Subcutaneous adipose tissue (tissue), 4 donors: ENCODE data around the gene PSMD4. TPM values are rescaled to one million over a fixed set of nuclear protein-coding genes. Genes with fewer than 3 reads are reported as not detected.

Experiments
- CTCF ChIP-seq: fragments of 450-650 bp; IDR thresholded peaks from one replicate; pipeline ENCODE4 v1.5.1; 2016; ENCODE audit warnings: low read depth, mild to moderate bottlenecking, control low read depth, antibody characterized with exemption, moderate library complexity
- small RNA-seq: library from RNA; depleted of rRNA; stranded (forward); fragments of <200 nt; gene quantifications from one replicate; pipeline ENCODE3, GENCODE V24; 2016
- total RNA-seq, 4 donors: library from RNA; depleted of rRNA; stranded (reverse); fragments of >200 nt; gene quantifications; one replicate each; pipeline ENCODE4 v1.1.0, GENCODE V29; 2016

PSMD4 gene
- total RNA-seq, 4 donors from 2014 or later = 113 to 200 (median 160) TPM

- no peak for TF ChIP-seq CTCF
Measured at GRCh38 chr1:151313501-151313900, 59.0 kb downstream of the PSMD4 start.

- TF ChIP-seq CTCF = no peak
Measured at GRCh38 chr1:151314137-151314875, 59.8 kb downstream of the PSMD4 start.

- TF ChIP-seq CTCF = no peak
Measured at GRCh38 chr1:151315565-151316235, 61.2 kb downstream of the PSMD4 start.

Small RNA genes within 50 kb of the gene (small RNA-seq; reads per million reads assigned to genes)
- gene RN7SL444P = not detected

Other genes with a start within 250 kb of the PSMD4 start
- gene MINDY1, start 247.8 kb upstream of the PSMD4 start, total RNA-seq = 10 to 100 TPM in 3 of 4 donors, 1 to 10 TPM in 1; 8.5 to 31.4 (median 30.7) TPM
- gene PRUNE1, start 246.3 kb upstream of the PSMD4 start, total RNA-seq = 10 to 100 TPM; 16.5 to 29.5 (median 17.8) TPM
- under 1 TPM in 3 of 4 donors, not detected in 1; 0.16 to 0.88 (median 0.34) TPM for gene BNIPL, start 218.1 kb upstream of the PSMD4 start, total RNA-seq
- 1 to 10 TPM; 4.4 to 7.9 (median 5.5) TPM for gene C1orf56, start 207.0 kb upstream of the PSMD4 start, total RNA-seq
- gene CDC42SE1, start 195.1 kb upstream of the PSMD4 start, total RNA-seq = 10 to 100 TPM; 44.5 to 55.4 (median 47.7) TPM
- 1 to 10 TPM in 1 of 4 donors, under 1 TPM in 3; 0.19 to 1.5 (median 0.45) TPM for gene MLLT11, start 194.3 kb upstream of the PSMD4 start, total RNA-seq
- gene GABPB2, start 184.0 kb upstream of the PSMD4 start, total RNA-seq = 10 to 100 TPM; 16.5 to 23.5 (median 20.6) TPM
- gene SEMA6C, start 108.1 kb upstream of the PSMD4 start, total RNA-seq = 10 to 100 TPM in 1 of 4 donors, 1 to 10 TPM in 3; 4.0 to 19.2 (median 5.3) TPM
- gene TNFAIP8L2, start 98.1 kb upstream of the PSMD4 start, total RNA-seq = 10 to 100 TPM in 2 of 4 donors, 1 to 10 TPM in 2; 5.7 to 30.9 (median 11.5) TPM
- gene LYSMD1, start 88.8 kb upstream of the PSMD4 start, total RNA-seq = 10 to 100 TPM; 10.1 to 15.0 (median 10.9) TPM
- gene SCNM1, start 88.6 kb upstream of the PSMD4 start, total RNA-seq = 10 to 100 TPM; 20.3 to 34.6 (median 25.8) TPM
- not detected for gene TMOD4, start 78.8 kb upstream of the PSMD4 start, total RNA-seq
- gene VPS72, start 64.5 kb upstream of the PSMD4 start, total RNA-seq = 10 to 100 TPM; 21.9 to 39.2 (median 26.5) TPM
- gene PIP5K1A, start 56.2 kb upstream of the PSMD4 start, total RNA-seq = 10 to 100 TPM; 29.7 to 70.9 (median 46.6) TPM
- gene ZNF687, start 27.6 kb downstream of the PSMD4 start, total RNA-seq = 10 to 100 TPM in 3 of 4 donors, 1 to 10 TPM in 1; 7.8 to 19.8 (median 17.7) TPM
- gene PI4KB, start 72.7 kb downstream of the PSMD4 start, total RNA-seq = 10 to 100 TPM; 50.0 to 73.1 (median 56.0) TPM
- gene RFX5, start 92.5 kb downstream of the PSMD4 start, total RNA-seq = 10 to 100 TPM; 20.2 to 27.5 (median 22.8) TPM
- 100 to 1,000 TPM in 1 of 4 donors, 10 to 100 TPM in 3; 32.6 to 100 (median 54.7) TPM for gene SELENBP1, start 118.0 kb downstream of the PSMD4 start, total RNA-seq
- 100 to 1,000 TPM; 197 to 298 (median 246) TPM for gene PSMB4, start 144.8 kb downstream of the PSMD4 start, total RNA-seq
- gene POGZ, start 204.8 kb downstream of the PSMD4 start, total RNA-seq = 10 to 100 TPM; 39.9 to 51.6 (median 47.3) TPM